ENCODE measurements around the gene USP21. TPM values are rescaled to one million over a fixed set of nuclear protein-coding genes. Genes with fewer than 3 reads are reported as not detected.
A peak's percentile ranks its signal among the peaks of the same experiment; 100 is the strongest.

Gene USP21
- total and polyA plus RNA-seq, 9 of the 15 experiments (the other 6 are each of a cell fraction or from before 2014, with no cell fraction given) = 4.9 to 52.4 (median 21.6) TPM

GRCh38 chr1:161132410-161133219, 26.7 kb upstream of the USP21 start, which contains the start of gene DEDD (continued):
- TF ChIP-seq CREB5 (CRISPR knock-in tag; IDR thresholded peaks at IDR 0.05) (no peak), COPS2 (conservative IDR thresholded peaks at IDR 0.05) (no peak), XRCC5 (IDR thresholded peaks at IDR 0.05; ENCODE audit: low read depth, low read length) (peak; percentile 31; the same call in 1 of the 2 replicates), NFYB (IDR thresholded peaks at IDR 0.05; ENCODE audit: extremely low read depth, insufficient read length) (no peak), NEUROD1 (IDR thresholded peaks at IDR 0.05; ENCODE audit: borderline replicate concordance, low read depth, low read length, partially characterized antibody) (peak; percentile 47), RAD51 (IDR thresholded peaks at IDR 0.05; ENCODE audit: borderline replicate concordance, low read depth) (no peak), ZNF263 (CRISPR knock-in tag; IDR thresholded peaks at IDR 0.05; ENCODE audit: borderline replicate concordance) (no peak), MAFG (tag; conservative IDR thresholded peaks at IDR 0.05) (no peak), STAT5B (CRISPR knock-in tag; IDR thresholded peaks at IDR 0.05) (no peak), HDAC8 (tag; IDR thresholded peaks at IDR 0.05) (peak; percentile 65; the same call in 1 of the 2 replicates), ZFPM2 (CRISPR knock-in tag; IDR thresholded peaks at IDR 0.05) (no peak), ZNF175 (CRISPR knock-in tag; IDR thresholded peaks at IDR 0.05; ENCODE audit: low read depth) (no peak; the same call in none of the 2 replicates), ZBTB8A (IDR thresholded peaks at IDR 0.05; ENCODE audit: partially characterized antibody) (no peak), DMBX1 (CRISPR knock-in tag; IDR thresholded peaks at IDR 0.05; ENCODE audit: borderline replicate concordance) (peak; percentile 62; the same call in 1 of the 2 replicates), MAZ (CRISPR knock-in tag; conservative IDR thresholded peaks at IDR 0.05 in 1 of 2, IDR thresholded peaks at IDR 0.05 in 1 of 2) (peak in 1 of 2 experiments; percentile 98; a peak in 3 of 4 replicates), GTF2E2 (tag; IDR thresholded peaks at IDR 0.05) (peak; percentile 63; the same call in 1 of the 2 replicates), HNRNPLL (IDR thresholded peaks at IDR 0.05; ENCODE audit: low read depth, low read length, poor library complexity, severe bottlenecking) (peak; percentile 29), ZNF197 (CRISPR knock-in tag; IDR thresholded peaks at IDR 0.05; ENCODE audit: low read depth) (peak; percentile 96), ZC3H8 (IDR thresholded peaks at IDR 0.05) (no peak), CXXC5 (CRISPR knock-in tag; IDR thresholded peaks at IDR 0.05) (peak; percentile 94), NBN (IDR thresholded peaks at IDR 0.05; ENCODE audit: low read depth) (no peak; the same call in 1 of the 2 replicates), CHAMP1 (IDR thresholded peaks at IDR 0.05) (no peak), NFIC (IDR thresholded peaks at IDR 0.05) (no peak), PHF20 (IDR thresholded peaks at IDR 0.05; ENCODE audit: partially characterized antibody) (peak; percentile 40), RBM17 (IDR thresholded peaks at IDR 0.05; ENCODE audit: borderline replicate concordance, low read depth, low read length) (no peak), TARDBP (IDR thresholded peaks at IDR 0.05) (no peak; the same call in 1 of the 2 replicates)
